Thyroid gland (tissue), 4 donors: ENCODE data around the gene SCML1. TPM values are rescaled to one million over a fixed set of nuclear protein-coding genes. Genes with fewer than 3 reads are reported as not detected.

Experiments used
- DNase-seq, 2 donors: peaks; one replicate each; pipeline ENCODE4 v3.0.0-alpha.2; 2019
- H3K27ac ChIP-seq, 3 donors: fragments of 200-600 bp; sonication (generic); 1 replicate in 2 of 3; 2 replicates in 1 of 3; pipeline ENCODE4 v1.5.1; 2016 to 2019; ENCODE audit warnings: mild to moderate bottlenecking in 1 of 3, moderate library complexity in 1 of 3
- H3K27me3 ChIP-seq: fragments of 200-600 bp; sonication (generic); one replicate; pipeline ENCODE4 v1.5.1; 2019
- H3K36me3 ChIP-seq, 2 donors: fragments of 200-600 bp; sonication (generic); one replicate each; pipeline ENCODE4 v1.5.1; 2016 to 2019
- H3K4me1 ChIP-seq, 2 donors: fragments of 200-600 bp; sonication (generic); one replicate each; pipeline ENCODE4 v1.5.1; 2017 to 2019
- H3K4me3 ChIP-seq, 3 donors: fragments of 200-600 bp; sonication (generic); replicated peaks in 1 of 3; 1 replicate in 2 of 3; 2 replicates in 1 of 3; pipeline ENCODE4 v1.5.1; 2016; ENCODE audit warnings: mild to moderate bottlenecking in 1 of 3
- H3K9me3 ChIP-seq: fragments of 200-600 bp; sonication (generic); one replicate; pipeline ENCODE4 v1.5.1; 2017
- POLR2A ChIP-seq, 2 donors: fragments of 450-650 bp; IDR thresholded peaks; one replicate each; pipeline ENCODE4 v1.6.1; 2017; ENCODE audit warnings: antibody characterized with exemption in 2 of 2, mild to moderate bottlenecking in 2 of 2, moderate library complexity in 1 of 2
- WGBS, 2 donors: methylation state at CpG; one replicate each; pipeline ENCODE4 v1.1.5; 2017; 5-methylcytosine and 5-hydroxymethylcytosine counted together
- intact Hi-C: fragments of 100-400 bp; cut with DNase I; formaldehyde crosslinking; loops from one replicate; pipeline ENCODE4 v1.15.1; 2023
- total RNA-seq, 4 donors: library from RNA; depleted of rRNA; stranded (reverse); fragments of >200 nt; gene quantifications; one replicate each; pipeline ENCODE4 v1.2.3, GENCODE V29; 2016
- TF ChIP-seq, protein P1 (sequence below), 6 experiments: fragments of 200-600 bp in 3 of 6; fragments of 450-650 bp in 3 of 6; sonication (generic) in 3 of 6; IDR thresholded peaks; one replicate each; pipeline ENCODE4 v1.5.1; 2016 to 2019; ENCODE audit warnings: antibody characterized with exemption in 6 of 6, mild to moderate bottlenecking in 2 of 6, inconsistent platforms in 1 of 6, moderate library complexity in 1 of 6

Gene SCML1
- total RNA-seq, 4 donors from 2014 or later = 5.0 to 13.0 (median 8.6) TPM

DNA sequence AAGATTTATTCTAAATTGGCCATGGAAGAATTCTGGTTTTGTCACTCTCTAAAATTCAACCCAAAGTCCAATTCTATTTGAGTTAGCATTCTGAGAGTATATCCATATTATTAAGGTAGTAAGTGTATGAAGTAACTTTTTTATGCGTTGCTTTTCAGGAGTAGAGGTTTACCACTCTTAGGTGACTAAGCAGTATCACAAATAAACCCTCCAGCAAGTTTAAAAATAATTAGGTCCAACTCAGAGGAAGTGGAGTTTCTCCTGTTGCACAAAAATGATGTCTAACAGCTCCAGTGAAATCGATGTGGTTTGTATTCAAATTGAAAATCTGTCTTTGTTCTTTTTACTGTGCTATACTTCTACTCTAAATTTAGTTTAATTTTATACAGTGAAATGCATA, 6.6 kb downstream of the SCML1 start:
- Histone ChIP-seq H3K36me3 (no peaks in the 10 kb centered on the region), H3K4me3 (no peak overlapping the region), H3K4me1 (no peaks in the 10 kb centered on the region), H3K27me3 (no peaks in the 10 kb centered on the region), H3K9me3 (no peaks in the 10 kb centered on the region), H3K27ac (no peak overlapping the region)
- 71 to 77% methylated on average over 2 of the region's 2 CpGs for WGBS, 2 donors
- no peak for TF ChIP-seq POLR2A (IDR thresholded peaks at IDR 0.05)
- TF ChIP-seq, protein P1, sequence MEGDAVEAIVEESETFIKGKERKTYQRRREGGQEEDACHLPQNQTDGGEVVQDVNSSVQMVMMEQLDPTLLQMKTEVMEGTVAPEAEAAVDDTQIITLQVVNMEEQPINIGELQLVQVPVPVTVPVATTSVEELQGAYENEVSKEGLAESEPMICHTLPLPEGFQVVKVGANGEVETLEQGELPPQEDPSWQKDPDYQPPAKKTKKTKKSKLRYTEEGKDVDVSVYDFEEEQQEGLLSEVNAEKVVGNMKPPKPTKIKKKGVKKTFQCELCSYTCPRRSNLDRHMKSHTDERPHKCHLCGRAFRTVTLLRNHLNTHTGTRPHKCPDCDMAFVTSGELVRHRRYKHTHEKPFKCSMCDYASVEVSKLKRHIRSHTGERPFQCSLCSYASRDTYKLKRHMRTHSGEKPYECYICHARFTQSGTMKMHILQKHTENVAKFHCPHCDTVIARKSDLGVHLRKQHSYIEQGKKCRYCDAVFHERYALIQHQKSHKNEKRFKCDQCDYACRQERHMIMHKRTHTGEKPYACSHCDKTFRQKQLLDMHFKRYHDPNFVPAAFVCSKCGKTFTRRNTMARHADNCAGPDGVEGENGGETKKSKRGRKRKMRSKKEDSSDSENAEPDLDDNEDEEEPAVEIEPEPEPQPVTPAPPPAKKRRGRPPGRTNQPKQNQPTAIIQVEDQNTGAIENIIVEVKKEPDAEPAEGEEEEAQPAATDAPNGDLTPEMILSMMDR (IDR thresholded peaks at IDR 0.05) = no peak
- intact Hi-C loops = no loop called here
- DNase-seq = no peak

DNA sequence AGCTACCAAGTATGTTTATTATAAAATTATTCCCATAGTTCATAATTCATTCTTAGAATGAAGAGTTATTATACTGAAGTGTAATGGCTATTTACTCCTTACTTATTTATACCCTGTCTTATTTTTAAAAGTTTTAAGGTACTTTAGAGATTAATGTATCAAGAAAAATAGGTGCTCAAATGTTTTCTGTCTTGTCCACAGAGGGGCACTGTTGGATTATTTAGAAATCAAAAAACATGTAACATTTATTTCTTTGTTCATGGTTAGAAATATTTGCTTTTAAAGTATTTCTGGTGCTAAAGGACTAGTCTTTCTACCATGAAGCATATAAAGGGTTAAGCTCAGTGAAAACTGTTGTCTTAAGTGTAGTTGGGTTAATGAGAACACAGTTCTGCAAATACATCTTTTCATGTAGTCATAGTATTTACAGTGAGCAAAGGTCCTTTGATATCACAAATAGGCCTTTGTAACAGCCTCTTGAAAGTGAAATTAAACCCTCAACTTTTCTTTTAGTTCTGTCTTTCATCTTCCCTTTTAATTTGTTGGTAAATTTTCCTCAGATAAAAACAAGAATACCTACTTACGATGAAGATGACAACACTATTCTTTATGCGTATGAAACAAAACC, 7.7 kb downstream of the SCML1 start:
- intact Hi-C loops = no loop called here
- Histone ChIP-seq H3K27ac (no peak overlapping the region), H3K9me3 (no peaks in the 10 kb centered on the region), H3K4me1 (no peaks in the 10 kb centered on the region), H3K4me3 (no peak overlapping the region), H3K27me3 (no peaks in the 10 kb centered on the region), H3K36me3 (peaks cover 2 to 3% of the 10 kb centered on the region in 2 donors)
- DNase-seq = no peak
- TF ChIP-seq POLR2A (IDR thresholded peaks at IDR 0.05) = no peak
- TF ChIP-seq, protein P1 (IDR thresholded peaks at IDR 0.05) = peak in 3 of 6 experiments; percentile 38 to 46 (median 40)
- WGBS, 2 donors = 94 to 99% methylated on average over 2 of the region's 2 CpGs

DNA sequence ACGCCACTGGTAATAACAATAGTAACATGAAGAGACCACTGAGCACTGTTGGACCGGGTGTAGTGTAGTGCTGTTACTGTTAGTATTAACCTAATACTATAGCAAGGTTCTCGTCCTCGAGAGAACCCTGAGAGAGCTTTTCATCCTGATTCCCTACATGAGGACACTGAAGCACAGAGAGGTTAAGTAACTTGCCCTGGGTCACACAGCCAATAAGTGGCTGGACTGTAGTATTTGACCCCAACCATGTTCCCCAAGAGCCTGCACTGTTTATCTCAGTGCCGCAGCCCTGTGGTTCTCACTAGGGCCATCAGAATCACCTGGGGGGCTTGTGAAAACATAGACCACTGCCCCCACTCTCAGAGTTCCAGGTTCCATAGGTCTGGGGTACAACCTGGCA, 10.4 kb downstream of the SCML1 start:
- 87 to 98% methylated on average over 4 of the region's 5 CpGs for WGBS, 2 donors
- TF ChIP-seq, protein P1 (IDR thresholded peaks at IDR 0.05) = no peak
- no peak for TF ChIP-seq POLR2A (IDR thresholded peaks at IDR 0.05)
- H3K27ac ChIP-seq = no peak overlapping the region
- H3K9me3 ChIP-seq = no peaks in the 10 kb centered on the region
- intact Hi-C loops = no loop called here
- H3K4me1 ChIP-seq = no peaks in the 10 kb centered on the region
- H3K36me3 ChIP-seq = peaks cover 3 to 7% of the 10 kb centered on the region in 2 donors
- no peak for DNase-seq
- H3K4me3 ChIP-seq = no peak overlapping the region
- no peaks in the 10 kb centered on the region for H3K27me3 ChIP-seq

DNA sequence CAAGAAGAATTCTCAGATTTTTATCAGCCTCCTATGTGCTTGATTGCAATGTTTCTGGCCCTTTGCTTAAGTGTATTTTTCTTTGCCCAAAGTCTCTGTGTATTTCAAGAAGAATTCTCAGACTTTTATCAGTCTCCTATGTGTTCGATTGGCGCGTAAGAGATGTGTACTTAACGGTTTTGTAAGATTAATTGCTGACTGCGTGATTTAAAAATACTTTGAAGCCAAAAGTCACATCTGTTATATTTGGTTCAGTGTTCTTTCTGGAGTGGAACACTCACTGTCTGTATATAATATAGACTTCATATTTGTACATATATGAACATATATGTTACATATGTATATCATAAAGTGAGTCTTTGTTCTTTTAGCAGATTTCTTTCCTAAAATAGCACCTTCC, 11.4 kb downstream of the SCML1 start:
- H3K36me3 ChIP-seq = peaks cover 3 to 7% of the 10 kb centered on the region in 2 donors
- no peaks in the 10 kb centered on the region for H3K9me3 ChIP-seq
- no peak for DNase-seq
- no peaks in the 10 kb centered on the region for H3K27me3 ChIP-seq
- H3K4me1 ChIP-seq = no peaks in the 10 kb centered on the region
- TF ChIP-seq POLR2A (IDR thresholded peaks at IDR 0.05) = no peak
- TF ChIP-seq, protein P1 (IDR thresholded peaks at IDR 0.05) = no peak
- H3K4me3 ChIP-seq = no peak overlapping the region
- H3K27ac ChIP-seq = no peak overlapping the region
- WGBS, 2 donors = 81 to 85% methylated on average over 5 of the region's 5 CpGs
- intact Hi-C loops = no loop called here

DNA sequence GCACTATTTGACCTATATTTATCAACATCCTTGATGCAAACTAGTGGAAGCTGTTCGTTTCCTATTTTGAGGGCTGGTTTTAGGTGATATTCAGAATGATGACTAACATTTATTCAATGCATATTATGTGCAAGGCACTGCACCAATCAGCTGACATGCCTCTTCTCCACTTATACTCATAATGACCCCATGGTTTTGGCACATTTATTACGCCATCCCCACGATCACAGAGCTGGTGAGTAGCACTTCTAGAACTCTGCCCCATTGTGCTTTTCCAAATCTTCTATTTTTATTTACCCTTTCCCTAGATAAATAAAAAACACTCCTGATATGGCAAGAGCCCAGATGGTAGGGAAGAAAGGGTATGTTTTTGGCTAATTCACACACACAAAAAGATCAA, 13.1 kb downstream of the SCML1 start:
- Histone ChIP-seq H3K27ac (no peak overlapping the region), H3K4me1 (no peaks in the 10 kb centered on the region), H3K4me3 (no peak overlapping the region), H3K36me3 (peaks cover 3 to 7% of the 10 kb centered on the region in 2 donors), H3K27me3 (no peaks in the 10 kb centered on the region), H3K9me3 (no peaks in the 10 kb centered on the region)
- intact Hi-C loops = no loop called here
- 92 to 100% methylated on average over 3 of the region's 3 CpGs for WGBS, 2 donors
- TF ChIP-seq, protein P1 (IDR thresholded peaks at IDR 0.05) = no peak
- TF ChIP-seq POLR2A (IDR thresholded peaks at IDR 0.05) = no peak
- DNase-seq = no peak
